Small intestine (tissue), 7 donors: Measurements from ENCODE around the gene GAP43. TPM values are rescaled to one million over a fixed set of nuclear protein-coding genes. Genes with fewer than 3 reads are reported as not detected.
A peak's percentile ranks its signal among the peaks of the same experiment; 100 is the strongest.

Experiments used
- DNase-seq, 2 donors: peaks; one replicate each; pipeline versions ENCODE4 v3.0.0 to v3.0.0-alpha.2; 2013
- FAIRE-seq: peaks from 2 replicates; lab custom pipeline; 2012; peaks lifted over from hg19 to GRCh38; lab: Jason Lieb, UNC
- H3K27ac ChIP-seq, 3 donors: one replicate each; pipeline ENCODE4 v1.5.1; 2013; ENCODE audit warnings: low read length in 2 of 3, mild to moderate bottlenecking in 2 of 3, control low read depth in 1 of 3, inconsistent platforms in 1 of 3, low read depth in 1 of 3, moderate library complexity in 1 of 3
- H3K27me3 ChIP-seq, 3 donors: one replicate each; pipeline ENCODE4 v1.6.1; 2013; ENCODE audit warnings: low read length in 3 of 3, inconsistent platforms in 1 of 3; ENCODE audit not compliant: control insufficient read depth in 3 of 3, insufficient read depth in 3 of 3
- H3K36me3 ChIP-seq, 3 donors: one replicate each; pipeline ENCODE4 v1.6.1; 2013; ENCODE audit warnings: low read length in 3 of 3, inconsistent platforms in 1 of 3, low read depth in 1 of 3, mild to moderate bottlenecking in 1 of 3, moderate library complexity in 1 of 3; ENCODE audit not compliant: control insufficient read depth in 3 of 3, insufficient read depth in 2 of 3
- H3K4me1 ChIP-seq, 3 donors: one replicate each; pipeline ENCODE4 v1.6.1; 2013; ENCODE audit warnings: low read length in 2 of 3, inconsistent platforms in 1 of 3, low read depth in 1 of 3, mild to moderate bottlenecking in 1 of 3, moderate library complexity in 1 of 3; ENCODE audit not compliant: control insufficient read depth in 3 of 3, insufficient read depth in 2 of 3
- H3K4me3 ChIP-seq, 3 donors: one replicate each; pipeline ENCODE4 v1.5.1; 2013; ENCODE audit warnings: low read length in 3 of 3, control low read depth in 1 of 3, inconsistent platforms in 1 of 3, low read depth in 1 of 3, mild to moderate bottlenecking in 1 of 3, moderate library complexity in 1 of 3
- H3K9me3 ChIP-seq, 2 donors: one replicate each; pipeline ENCODE4 v1.6.1; 2013; ENCODE audit warnings: low read depth in 1 of 2, low read length in 1 of 2; ENCODE audit not compliant: control insufficient read depth in 2 of 2, insufficient read depth in 1 of 2
- WGBS, 3 donors: extraction: QIAGEN DNeasy Blood & Tissue Kit; methylation state at CpG; one replicate each; pipeline ENCODE4 v1.1.7; 2013; 5-methylcytosine and 5-hydroxymethylcytosine counted together
- polyA plus RNA-seq, 4 donors: library from polyadenylated mRNA; stranded (reverse) in 3 of 4; unstranded in 1 of 4; fragments of 200-250 nt in 3 of 4; fragments of 120-200 nt in 1 of 4; gene quantifications; one replicate each; pipeline versions ENCODE4 v1.2.1 to v1.2.3, GENCODE V29; 2013
- donor health status: healthy with polysubstance abuse.
- donor health status: control.
- donor health status: control.
- donor health status: Bipolar disorder and iron deficiency.
- donor health status: healthy.

Gene GAP43
- polyA plus RNA-seq, 4 donors, result 0.54 to 22.3 (median 2.1) TPM; not detected in 1

GRCh38 chr3:115660646-115661337 is 37.5 kb downstream of the GAP43 start:
- H3K9me3 ChIP-seq, result no peaks in the 10 kb centered on the region
- 61 to 73% (median 72%) methylated on average over 5 of the region's 5 CpGs for WGBS, 3 donors
- H3K4me3 ChIP-seq, result no peak overlapping the region
- H3K27me3 ChIP-seq, result peaks cover 0 to 17% (median 0%) of the 10 kb centered on the region in 3 donors
- FAIRE-seq (no peak), DNase-seq (peak in 1 of 2 donors; percentile 10)
- H3K27ac ChIP-seq, result no peak overlapping the region
- H3K36me3 ChIP-seq, result no peaks in the 10 kb centered on the region
- peaks cover 0 to 7% (median 0%) of the 10 kb centered on the region in 3 donors for H3K4me1 ChIP-seq

GRCh38 chr3:115662356-115662755 is 39.0 kb downstream of the GAP43 start:
- Histone ChIP-seq H3K4me3 (no peak overlapping the region), H3K27me3 (peaks cover 0 to 17% (median 0%) of the 10 kb centered on the region in 3 donors), H3K4me1 (peaks cover 0 to 7% (median 0%) of the 10 kb centered on the region in 3 donors), H3K9me3 (no peaks in the 10 kb centered on the region), H3K27ac (no peak overlapping the region), H3K36me3 (no peaks in the 10 kb centered on the region)
- FAIRE-seq (no peak), DNase-seq (no peak)
- WGBS, 3 donors, result 58 to 70% (median 63%) methylated on average over 1 of the region's 1 CpG

- Histone ChIP-seq H3K27ac (no peak overlapping the region), H3K36me3 (no peaks in the 10 kb centered on the region), H3K4me3 (no peak overlapping the region), H3K27me3 (peaks cover 0 to 17% (median 0%) of the 10 kb centered on the region in 3 donors), H3K4me1 (no peaks in the 10 kb centered on the region), H3K9me3 (no peaks in the 10 kb centered on the region)
- FAIRE-seq (no peak), DNase-seq (no peak)
- 63 to 86% (median 73%) methylated on average over 3 of the region's 3 CpGs for WGBS, 3 donors
Observed at GRCh38 chr3:115663414-115663813, 40.1 kb downstream of the GAP43 start.

GRCh38 chr3:115666081-115666480 is 42.8 kb downstream of the GAP43 start:
- Histone ChIP-seq H3K27ac (no peak overlapping the region), H3K4me3 (no peak overlapping the region), H3K4me1 (no peaks in the 10 kb centered on the region), H3K27me3 (peaks cover 0 to 7% (median 0%) of the 10 kb centered on the region in 3 donors), H3K9me3 (no peaks in the 10 kb centered on the region), H3K36me3 (no peaks in the 10 kb centered on the region)
- WGBS, 3 donors, result 54 to 70% (median 59%) methylated on average over 2 of the region's 2 CpGs
- FAIRE-seq, result no peak
- DNase-seq, result no peak

GRCh38 chr3:115666920-115667737 is 43.8 kb downstream of the GAP43 start:
- FAIRE-seq (no peak), DNase-seq (no peak)
- no peaks in the 10 kb centered on the region for H3K36me3 ChIP-seq
- no peaks in the 10 kb centered on the region for H3K4me1 ChIP-seq
- peaks cover 0 to 4% (median 0%) of the 10 kb centered on the region in 3 donors for H3K27me3 ChIP-seq
- WGBS, 3 donors, result 62 to 78% (median 73%) methylated on average over 4 of the region's 4 CpGs
- no peak overlapping the region for H3K4me3 ChIP-seq
- no peaks in the 10 kb centered on the region for H3K9me3 ChIP-seq
- H3K27ac ChIP-seq, result no peak overlapping the region

GRCh38 chr3:115667738-115668065 is 44.4 kb downstream of the GAP43 start:
- no peaks in the 10 kb centered on the region for H3K4me1 ChIP-seq
- no peak overlapping the region for H3K4me3 ChIP-seq
- DNase-seq (no peak), FAIRE-seq (no peak)
- H3K27me3 ChIP-seq, result no peaks in the 10 kb centered on the region
- H3K36me3 ChIP-seq, result no peaks in the 10 kb centered on the region
- no peak overlapping the region for H3K27ac ChIP-seq
- no peaks in the 10 kb centered on the region for H3K9me3 ChIP-seq

- Histone ChIP-seq H3K4me3 (no peak overlapping the region), H3K27me3 (peaks cover 0 to 2% (median 0%) of the 10 kb centered on the region in 3 donors), H3K27ac (no peak overlapping the region), H3K4me1 (no peaks in the 10 kb centered on the region), H3K9me3 (no peaks in the 10 kb centered on the region), H3K36me3 (no peaks in the 10 kb centered on the region)
- DNase-seq (no peak), FAIRE-seq (no peak)
Observed at GRCh38 chr3:115670911-115671310, 47.6 kb downstream of the GAP43 start.

- Histone ChIP-seq H3K4me3 (no peak overlapping the region), H3K27me3 (peaks cover 0 to 2% (median 0%) of the 10 kb centered on the region in 3 donors), H3K27ac (no peak overlapping the region), H3K36me3 (no peaks in the 10 kb centered on the region), H3K4me1 (no peaks in the 10 kb centered on the region), H3K9me3 (no peaks in the 10 kb centered on the region)
- FAIRE-seq, result no peak
- 71 to 85% (median 76%) methylated on average over 5 of the region's 5 CpGs for WGBS, 3 donors
- DNase-seq, result peak in 1 of 2 donors; percentile 11
Observed at GRCh38 chr3:115671761-115672455, 48.6 kb downstream of the GAP43 start.
